RWPE2 (cell line): ENCODE data around the gene GPR78.

Experiments
- ATAC-seq: fragments of 200-7000 bp; cut with Tn5 transposase; 3 replicates; pipeline ENCODE4 v1.9.1; 2021; ENCODE audit warnings: low read depth
- DNase-seq: peaks from one replicate; pipeline ENCODE4 v3.0.0-alpha.2; 2020; ENCODE audit warnings: low spot score
- H3K27ac ChIP-seq: fragments of 450-650 bp; 2 replicates; pipeline ENCODE4 v1.5.1; 2017; ENCODE audit warnings: mild to moderate bottlenecking; ENCODE audit not compliant: poor library complexity, severe bottlenecking
- H3K27me3 ChIP-seq: fragments of 250-450 bp; sonication (Bioruptor Pico); 2 replicates; pipeline ENCODE4 v1.5.1; 2021; ENCODE audit warnings: mild to moderate bottlenecking, moderate library complexity; ENCODE audit not compliant: insufficient read depth, poor library complexity, severe bottlenecking
- H3K36me3 ChIP-seq: fragments of 250-450 bp; sonication (Bioruptor Pico); 2 replicates; pipeline ENCODE4 v1.5.1; 2020; ENCODE audit warnings: low read depth, mild to moderate bottlenecking, moderate library complexity
- H3K4me1 ChIP-seq: fragments of 250-450 bp; sonication (Bioruptor Pico); 2 replicates; pipeline ENCODE4 v1.5.1; 2021; ENCODE audit warnings: mild to moderate bottlenecking, moderate library complexity; ENCODE audit not compliant: insufficient read depth, poor library complexity, severe bottlenecking
- H3K4me3 ChIP-seq: fragments of 250-450 bp; sonication (Bioruptor Pico); 2 replicates; pipeline ENCODE4 v1.5.1; 2021; ENCODE audit warnings: mild to moderate bottlenecking, moderate library complexity; ENCODE audit not compliant: severe bottlenecking
- H3K9me3 ChIP-seq: fragments of 250-450 bp; sonication (Bioruptor Pico); 2 replicates; pipeline ENCODE4 v1.5.1; 2021; ENCODE audit warnings: mild to moderate bottlenecking, moderate library complexity; ENCODE audit not compliant: severe bottlenecking
- CTCF ChIP-seq: fragments of 450-650 bp; IDR thresholded peaks from one replicate; pipeline ENCODE4 v1.5.1; 2017; ENCODE audit warnings: mild to moderate bottlenecking, moderate library complexity; ENCODE audit not compliant: poor library complexity, severe bottlenecking

Gene GPR78

GRCh38 chr4:8546766-8547107 lies 33.5 kb upstream of the GPR78 start:
- H3K4me3 ChIP-seq = no peak overlapping the region
- no peaks in the 10 kb centered on the region for H3K36me3 ChIP-seq
- H3K9me3 ChIP-seq = no peaks in the 10 kb centered on the region
- TF ChIP-seq CTCF = no peak
- H3K4me1 ChIP-seq = peaks cover 22% of the 10 kb centered on the region
- H3K27ac ChIP-seq = peak overlapping the region; percentile 95
- no peak for ATAC-seq
- H3K27me3 ChIP-seq = no peaks in the 10 kb centered on the region
- no peak for DNase-seq

DNA sequence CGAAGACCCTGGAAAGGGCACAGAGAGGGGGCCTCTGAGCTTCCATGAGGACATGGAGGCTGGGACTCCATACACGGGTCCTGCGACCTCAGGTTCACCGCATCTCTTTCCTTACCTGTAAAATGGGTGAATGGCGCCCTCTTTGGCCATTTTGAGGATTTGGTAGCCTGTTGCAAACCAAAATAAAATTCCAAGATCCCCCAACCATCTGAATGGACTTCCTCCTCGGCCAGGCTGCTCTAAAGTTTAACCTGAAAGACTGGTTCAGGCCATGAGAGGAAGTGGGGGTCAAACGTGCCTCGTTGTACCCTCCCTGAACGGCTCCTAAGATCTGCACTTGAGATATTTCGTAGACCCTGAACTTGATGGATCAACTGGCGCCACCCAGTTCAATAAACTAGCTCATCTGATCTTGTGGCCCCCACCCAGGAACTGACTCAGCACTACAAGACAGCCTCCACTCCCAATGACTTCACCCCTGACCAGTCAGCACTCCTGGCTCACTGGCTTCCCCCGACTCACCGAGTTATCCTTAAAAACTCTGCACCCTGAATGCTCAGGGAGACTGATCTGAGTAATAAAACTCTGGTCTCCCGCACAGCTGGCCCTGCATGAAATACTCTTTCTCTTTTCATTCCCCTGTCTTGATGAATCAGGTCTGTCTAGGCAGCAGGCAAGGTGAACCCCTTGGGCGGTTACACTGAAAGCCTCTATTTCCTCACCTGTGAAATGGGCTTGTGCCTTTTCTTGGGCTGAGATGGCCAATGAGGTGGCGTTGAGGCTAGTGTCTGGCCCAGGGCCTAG lies 32.9 kb upstream of the GPR78 start:
- H3K4me1 ChIP-seq = peaks cover 22% of the 10 kb centered on the region
- no peaks in the 10 kb centered on the region for H3K36me3 ChIP-seq
- ATAC-seq = peak; percentile 76
- peak; percentile 90 for DNase-seq
- H3K9me3 ChIP-seq = no peaks in the 10 kb centered on the region
- no peaks in the 10 kb centered on the region for H3K27me3 ChIP-seq
- H3K4me3 ChIP-seq = no peak overlapping the region
- H3K27ac ChIP-seq = peak overlapping the region; percentile 95
- TF ChIP-seq CTCF = peak; percentile 36

GRCh38 chr4:8547912-8548730 lies 32.1 kb upstream of the GPR78 start:
- no peak overlapping the region for H3K4me3 ChIP-seq
- H3K36me3 ChIP-seq = no peaks in the 10 kb centered on the region
- DNase-seq = peak; percentile 91
- no peak for TF ChIP-seq CTCF
- H3K27me3 ChIP-seq = no peaks in the 10 kb centered on the region
- H3K9me3 ChIP-seq = no peaks in the 10 kb centered on the region
- peaks cover 22% of the 10 kb centered on the region for H3K4me1 ChIP-seq
- H3K27ac ChIP-seq = peak overlapping the region; percentile 95
- ATAC-seq = peak; percentile 80

- no peak overlapping the region for H3K4me3 ChIP-seq
- no peaks in the 10 kb centered on the region for H3K36me3 ChIP-seq
- peak overlapping the region; percentile 95 for H3K27ac ChIP-seq
- no peak for TF ChIP-seq CTCF
- peak; percentile 34; the same call in 2 of the 3 replicates for ATAC-seq
- H3K27me3 ChIP-seq = no peaks in the 10 kb centered on the region
- H3K4me1 ChIP-seq = peaks cover 22% of the 10 kb centered on the region
- no peak for DNase-seq
- no peaks in the 10 kb centered on the region for H3K9me3 ChIP-seq
These were observed 31.4 kb upstream of the GPR78 start for GRCh38 chr4:8548731-8549351.
